H1 (cell line): Measurements from ENCODE around the gene C2CD3. TPM values are rescaled to one million over a fixed set of nuclear protein-coding genes. Genes with fewer than 3 reads are reported as not detected.

Experiments used
- CTCF ChIA-PET: fragments of 300-600 bp; sonication (Branson Sonifier 250); formaldehyde crosslinking; loops from one replicate; lab custom pipeline; 2021; ENCODE audit not compliant: partially characterized antibody; lab: Charles Lee
- POLR2A ChIA-PET: fragments of 300-600 bp; sonication (Branson Sonifier 250); formaldehyde crosslinking; loops from one replicate; lab custom pipeline; 2021; ENCODE audit warnings: inconsistent platforms; ENCODE audit not compliant: partially characterized antibody; lab: Charles Lee
- DNase-seq, 2 experiments: peaks; one replicate each; pipeline versions ENCODE4 v3.0.0 to v3.0.0-alpha.2; 2010 to 2022; ENCODE audit warnings: low spot score in 2 of 2, low read depth in 1 of 2, mixed read lengths in 1 of 2
- FAIRE-seq: peaks from 2 replicates; lab custom pipeline; 2011; peaks lifted over from hg19 to GRCh38; lab: Jason Lieb, UNC
- H2AFZ ChIP-seq: 2 replicates; pipeline ENCODE4 v1.8.1; 2012; ENCODE audit warnings: low read length, inconsistent platforms
- H2AK5ac ChIP-seq: 2 replicates; pipeline ENCODE4 v1.6.1; 2013; ENCODE audit warnings: low read depth, low read length
- H2BK120ac ChIP-seq: replicated peaks from 2 replicates; pipeline ENCODE3; 2013; ENCODE audit warnings: low read depth, low read length, inconsistent platforms
- H2BK12ac ChIP-seq: 2 replicates; pipeline ENCODE4 v1.6.1; 2013; ENCODE audit warnings: low read depth, low read length
- H2BK15ac ChIP-seq: 2 replicates; pipeline ENCODE4 v1.6.1; 2013; ENCODE audit warnings: low read length
- H2BK20ac ChIP-seq: 2 replicates; pipeline ENCODE4 v1.6.1; 2013; ENCODE audit warnings: low read length
- H2BK5ac ChIP-seq: 2 replicates; pipeline ENCODE4 v1.6.1; 2013; ENCODE audit warnings: low read depth, low read length
- H3K14ac ChIP-seq: 2 replicates; pipeline ENCODE4 v1.6.1; 2013; ENCODE audit warnings: inconsistent platforms; ENCODE audit not compliant: insufficient read length
- H3K18ac ChIP-seq: 2 replicates; pipeline ENCODE4 v1.6.1; 2013; ENCODE audit warnings: low read length; ENCODE audit errors: extremely low read depth
- H3K23ac ChIP-seq: 2 replicates; pipeline ENCODE4 v1.6.1; 2013; ENCODE audit warnings: inconsistent platforms; ENCODE audit not compliant: insufficient read length
- H3K23me2 ChIP-seq: 2 replicates; pipeline ENCODE4 v1.6.1; 2013; ENCODE audit warnings: low read depth, low read length
- H3K27ac ChIP-seq: 2 replicates; pipeline ENCODE4 v1.6.1; 2011; ENCODE audit warnings: low read depth, low read length, inconsistent platforms
- H3K27me3 ChIP-seq, 4 experiments: replicated peaks in 1 of 4; 1 replicate in 1 of 4; 2 replicates in 3 of 4; pipeline versions ENCODE4 v1.6.1 to v1.8.1; 2011 to 2013; ENCODE audit warnings: low read length in 3 of 4, mild to moderate bottlenecking in 3 of 4, inconsistent platforms in 2 of 4, mixed read lengths in 2 of 4, moderate library complexity in 1 of 4; ENCODE audit not compliant: control insufficient read depth in 3 of 4, insufficient read depth in 3 of 4; ENCODE audit errors: extremely low read depth in 1 of 4
- H3K36me3 ChIP-seq, 4 experiments: 2 replicates each; pipeline versions ENCODE4 v1.6.1 to v1.8.1; 2011 to 2013; ENCODE audit warnings: mild to moderate bottlenecking in 4 of 4, low read length in 3 of 4, moderate library complexity in 2 of 4, control low read depth in 1 of 4, inconsistent platforms in 1 of 4; ENCODE audit not compliant: insufficient read depth in 4 of 4, control insufficient read depth in 2 of 4
- H3K4ac ChIP-seq: replicated peaks from 2 replicates; pipeline ENCODE3; 2013; ENCODE audit warnings: low read length, low read depth, mixed read lengths, inconsistent platforms; ENCODE audit not compliant: insufficient read length
- H3K4me1 ChIP-seq, 4 experiments: replicated peaks in 1 of 4; 1 replicate in 1 of 4; 2 replicates in 3 of 4; pipeline versions ENCODE4 v1.6.1 to v1.8.1; 2011 to 2013; ENCODE audit warnings: low read length in 3 of 4, inconsistent platforms in 2 of 4, mixed read lengths in 1 of 4; ENCODE audit not compliant: insufficient read depth in 4 of 4, control insufficient read depth in 3 of 4
- H3K4me2 ChIP-seq, 2 experiments: 2 replicates each; pipeline versions ENCODE4 v1.6.1 to v1.8.1; 2011 to 2013; ENCODE audit warnings: low read depth in 2 of 2, low read length in 2 of 2, control low read depth in 1 of 2, inconsistent platforms in 1 of 2, mild to moderate bottlenecking in 1 of 2; ENCODE audit not compliant: insufficient read depth in 1 of 2
- H3K4me3 ChIP-seq, 4 experiments: fragments of 200-600, 300-600 bp in 1 of 4; sonication (generic), shearing (Covaris generic), sonication (Bioruptor Twin) in 1 of 4; 2 replicates each; pipeline versions ENCODE4 v1.5.1 to v1.8.1; 2011 to 2016; ENCODE audit warnings: low read length in 4 of 4, low read depth in 3 of 4, control low read depth in 2 of 4, inconsistent platforms in 2 of 4, mild to moderate bottlenecking in 2 of 4, mixed read lengths in 1 of 4, moderate library complexity in 1 of 4; ENCODE audit not compliant: insufficient read depth in 2 of 4; ENCODE audit errors: extremely low read depth in 1 of 4
- H3K56ac ChIP-seq: replicated peaks from 2 replicates; pipeline ENCODE3; 2013; ENCODE audit warnings: low read depth, mild to moderate bottlenecking, mixed read lengths, low read length, inconsistent platforms; ENCODE audit not compliant: insufficient read length
- H3K79me1 ChIP-seq: 2 replicates; pipeline ENCODE4 v1.6.1; 2013; ENCODE audit warnings: low read depth, low read length, control low read depth
- H3K79me2 ChIP-seq, 2 experiments: 2 replicates each; pipeline versions ENCODE4 v1.6.1 to v1.8.1; 2012 to 2013; ENCODE audit warnings: low read length in 2 of 2, mild to moderate bottlenecking in 2 of 2, inconsistent platforms in 1 of 2; ENCODE audit not compliant: insufficient read depth in 2 of 2, control insufficient read depth in 1 of 2
- H3K9ac ChIP-seq, 4 experiments: replicated peaks in 1 of 4; 1 replicate in 1 of 4; 2 replicates in 3 of 4; pipeline versions ENCODE4 v1.6.1 to v1.8.1; 2011 to 2013; ENCODE audit warnings: low read depth in 3 of 4, low read length in 3 of 4, control low read depth in 2 of 4, mild to moderate bottlenecking in 2 of 4, moderate library complexity in 2 of 4, inconsistent platforms in 1 of 4; ENCODE audit errors: extremely low read depth in 1 of 4
- H3K9me3 ChIP-seq, 2 experiments: 2 replicates each; pipeline versions ENCODE4 v1.6.1 to v1.8.1; 2012 to 2013; ENCODE audit warnings: mild to moderate bottlenecking in 2 of 2, moderate library complexity in 2 of 2, control low read depth in 1 of 2, inconsistent platforms in 1 of 2, low read depth in 1 of 2, low read length in 1 of 2, mixed read lengths in 1 of 2; ENCODE audit not compliant: insufficient read depth in 2 of 2
- H4K20me1 ChIP-seq, 2 experiments: replicated peaks in 1 of 2; 2 replicates each; pipeline versions ENCODE3 to v1.8.1; 2011 to 2013; ENCODE audit warnings: inconsistent platforms in 2 of 2, low read length in 2 of 2, mild to moderate bottlenecking in 1 of 2; ENCODE audit not compliant: insufficient read depth in 2 of 2, control insufficient read depth in 1 of 2
- H4K5ac ChIP-seq: 2 replicates; pipeline ENCODE4 v1.6.1; 2013; ENCODE audit warnings: low read length, low read depth, mixed read lengths, inconsistent platforms; ENCODE audit not compliant: insufficient read length
- H4K8ac ChIP-seq: 2 replicates; pipeline ENCODE4 v1.8.0; 2013; ENCODE audit warnings: mild to moderate bottlenecking, moderate library complexity, low read length, inconsistent platforms; ENCODE audit not compliant: insufficient read depth; ENCODE audit errors: extremely low read depth
- H4K91ac ChIP-seq: replicated peaks from 2 replicates; pipeline ENCODE3; 2013; ENCODE audit warnings: low read length, mixed read lengths, inconsistent platforms; ENCODE audit not compliant: insufficient read length
- ASH2L ChIP-seq: fragments of 200-600, 300-600 bp; sonication (generic); IDR thresholded peaks from one replicate; pipeline ENCODE4 v1.7.1; 2017; ENCODE audit warnings: low read length
- CREB1 ChIP-seq: IDR thresholded peaks from 2 replicates; pipeline ENCODE4 v1.6.1; 2012; ENCODE audit warnings: inconsistent platforms
- HDAC6 ChIP-seq: IDR thresholded peaks from one replicate; pipeline ENCODE4 v1.7.1; 2012; ENCODE audit warnings: low read depth, mild to moderate bottlenecking, inconsistent platforms, low read length, moderate library complexity
- JUND ChIP-seq: IDR thresholded peaks from 2 replicates; pipeline ENCODE4 v1.6.1; 2011; ENCODE audit warnings: mild to moderate bottlenecking, improper control_type of control experiment, low read length
- POU5F1 ChIP-seq: IDR thresholded peaks from 2 replicates; pipeline ENCODE4 v1.6.1; 2011; ENCODE audit warnings: low read depth, mild to moderate bottlenecking, low read length, moderate library complexity
- WGBS, 2 experiments: shearing (Covaris generic) in 1 of 2; methylation state at CpG; one replicate each; pipeline versions ENCODE4 v1.1.6 to v1.1.7; 2013 to 2015; ENCODE audit warnings: low lambda C conversion rate in 2 of 2, mixed read lengths in 2 of 2, inconsistent platforms in 1 of 2, low coverage in 1 of 2, missing lambda C conversion rate in 1 of 2; ENCODE audit not compliant: insufficient replicate concordance in 2 of 2, insufficient coverage in 1 of 2, insufficient read length in 1 of 2; ENCODE audit errors: extremely low coverage in 1 of 2, missing lambda C conversion rate in 1 of 2; 5-methylcytosine and 5-hydroxymethylcytosine counted together
- polyA plus RNA-seq, 7 experiments: library from polyadenylated mRNA; depleted of rRNA in 3 of 7; stranded (reverse) in 5 of 7; unstranded in 2 of 7; fragments of >200 nt in 5 of 7; fragments of 200-250 nt in 2 of 7; gene quantifications; 1 replicate in 5 of 7; 2 replicates in 1 of 7; 4 replicates in 1 of 7; pipeline versions ENCODE4 v1.2.1 to v1.2.3, GENCODE V29; 2011 to 2013; ENCODE audit warnings: missing spikeins in 2 of 7, mixed read lengths in 2 of 7
- total RNA-seq: library from RNA; stranded (reverse); fragmentation: NEBNext Ultra II Directional; extraction: Animal tissue kit (Norgen Biotek cat#: 25700); gene quantifications from 2 replicates; pipeline ENCODE4 v1.2.1, GENCODE V29; 2021
- TF ChIP-seq, protein P1 (sequence below): IDR thresholded peaks from 2 replicates; pipeline ENCODE4 v1.6.1; 2012; ENCODE audit warnings: inconsistent platforms

Gene C2CD3
- total and polyA plus RNA-seq, 2 of the 8 experiments (the other 6 are each of a cell fraction or from before 2014, with no cell fraction given) = 11.0 to 29.1 TPM

DNA sequence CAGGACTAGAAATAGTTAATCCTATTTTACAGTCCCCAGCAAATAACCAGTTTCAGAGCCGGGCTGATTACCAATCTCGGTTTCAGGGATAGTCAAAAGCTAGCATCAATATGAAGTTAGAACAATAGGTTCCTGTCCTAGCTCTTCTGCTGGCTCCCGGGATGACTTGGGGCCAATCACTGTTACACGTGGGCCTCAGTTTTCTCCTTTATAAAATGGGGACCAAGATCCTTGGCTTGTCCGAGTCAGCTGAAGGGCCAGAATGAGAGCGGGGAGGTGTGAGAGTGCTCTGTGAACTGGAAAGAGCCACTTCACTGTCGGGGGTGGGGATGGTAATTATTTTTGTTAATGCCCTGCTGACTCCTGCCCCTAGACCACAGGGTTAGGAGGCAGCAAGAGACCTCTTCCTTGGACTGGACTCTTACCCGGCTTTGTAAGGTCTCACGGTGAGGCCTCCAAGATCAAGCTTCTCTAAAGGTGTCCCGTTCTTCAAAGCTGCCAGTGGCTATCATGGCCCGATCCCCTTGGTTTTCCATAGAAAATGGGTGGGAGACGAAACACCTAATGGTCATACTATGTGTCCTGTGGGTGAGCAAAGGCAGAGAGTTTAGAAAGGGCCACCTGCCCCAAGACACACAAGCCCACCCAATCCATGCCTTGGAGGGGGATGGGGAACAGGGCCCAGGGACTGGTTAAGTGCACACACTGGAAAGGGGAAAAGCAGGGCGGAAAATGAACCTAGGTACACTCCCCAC lies 189.6 kb downstream of the C2CD3 start:
- WGBS, 2 experiments = 90% methylated on average over 13 of the region's 13 CpGs; no CpG with 5 or more reads in 1 of the 2 experiments
- no peak overlapping the region; the same call in 1 of the 2 replicates for H2AK5ac ChIP-seq
- H2BK15ac ChIP-seq = 0 out of 2 replicates have a peak overlapping the region, but pooled peaks have one; percentile 5
- FAIRE-seq (no peak), DNase-seq (no peak)
- peak overlapping the region; percentile 86 to 100 for H3K4me2 ChIP-seq
- H4K20me1 ChIP-seq = peaks cover 0 to 6% of the 10 kb centered on the region in 2 experiments
- H3K4me3 ChIP-seq = peak overlapping the region; percentile 69 to 96 (median 78); a peak in 5 of 8 replicates
- no peak overlapping the region for H3K23ac ChIP-seq
- peaks cover 2% of the 10 kb centered on the region; the same call in 1 of the 2 replicates for H3K79me1 ChIP-seq
- no peak overlapping the region for H2BK120ac ChIP-seq
- ChIA-PET CTCF (interaction anchor here (1.0 to 4.9 kb wide), 3 partner anchors 18 to 51 kb away, joined by 3 to 22 read pairs (median 4); no protein-coding TSS in a partner anchor), POLR2A (interaction anchor here (1.2 to 6.8 kb wide), 7 partner anchors 11 to 39 kb away, joined by 3 to 94 read pairs (median 11); no protein-coding TSS in a partner anchor)
- H2AFZ ChIP-seq = no peak overlapping the region
- no peak overlapping the region for H4K5ac ChIP-seq
- peaks cover 0 to 6% of the 10 kb centered on the region in 2 experiments; a peak in 1 of 4 replicates for H3K79me2 ChIP-seq
- H3K14ac ChIP-seq = no peak overlapping the region
- H3K4me1 ChIP-seq = peaks cover 7 to 18% (median 10%) of the 10 kb centered on the region in 4 experiments
- TF ChIP-seq CREB1 = no peak
- TF ChIP-seq, protein P1, sequence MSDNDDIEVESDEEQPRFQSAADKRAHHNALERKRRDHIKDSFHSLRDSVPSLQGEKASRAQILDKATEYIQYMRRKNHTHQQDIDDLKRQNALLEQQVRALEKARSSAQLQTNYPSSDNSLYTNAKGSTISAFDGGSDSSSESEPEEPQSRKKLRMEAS = no peak
- no peak for TF ChIP-seq JUND
- TF ChIP-seq HDAC6 = no peak
- no peak for TF ChIP-seq ASH2L
- TF ChIP-seq POU5F1 = no peak
- no peak overlapping the region for H3K4ac ChIP-seq
- H3K36me3 ChIP-seq = peaks cover 16 to 49% (median 26%) of the 10 kb centered on the region in 4 experiments
- H4K91ac ChIP-seq = no peak overlapping the region
- no peak overlapping the region for H3K18ac ChIP-seq
- no peak overlapping the region; the same call in 1 of the 2 replicates for H4K8ac ChIP-seq
- H3K27me3 ChIP-seq = peaks cover 0 to 2% (median 0%) of the 10 kb centered on the region in 4 experiments; a peak in 2 of 7 replicates
- peaks cover 10% of the 10 kb centered on the region for H3K23me2 ChIP-seq
- H3K56ac ChIP-seq = no peak overlapping the region
- H2BK5ac ChIP-seq = no peak overlapping the region
- no peaks in the 10 kb centered on the region for H3K9me3 ChIP-seq
- H3K9ac ChIP-seq = no peak overlapping the region
- no peak overlapping the region for H2BK20ac ChIP-seq
- no peak overlapping the region for H2BK12ac ChIP-seq
- H3K27ac ChIP-seq = no peak overlapping the region
